B cell (primary cell): ENCODE data around the gene HIPK1. TPM values are rescaled to one million over a fixed set of nuclear protein-coding genes. Genes with fewer than 3 reads are reported as not detected.

Experiments used
- ATAC-seq: fragments of 200-7000 bp; cut with Tn5 transposase; one replicate; pipeline ENCODE4 v1.10.0; 2021; ENCODE audit warnings: low read depth, mild to moderate bottlenecking, moderate number of reproducible peaks, moderate library complexity
- CTCF ChIA-PET: fragments of 350-600 bp; sonication (Branson Sonifier 250); formaldehyde crosslinking; loops from one replicate; lab custom pipeline; 2021; ENCODE audit warnings: antibody characterized with exemption, inconsistent platforms; lab: Charles Lee
- POLR2A ChIA-PET: fragments of 350-600 bp; sonication (Branson Sonifier 250); formaldehyde crosslinking; loops from one replicate; lab custom pipeline; 2021; ENCODE audit warnings: antibody characterized with exemption; lab: Charles Lee
- DNase-seq: peaks from one replicate; pipeline ENCODE4 v3.0.0; 2013
- H2AFZ ChIP-seq: 2 replicates; pipeline ENCODE4 v1.6.1; 2012; ENCODE audit warnings: mild to moderate bottlenecking, low read depth, low read length; ENCODE audit not compliant: insufficient read depth, poor library complexity, severe bottlenecking
- H3K27ac ChIP-seq, 2 donors: 1 replicate in 1 of 2; 2 replicates in 1 of 2; pipeline ENCODE4 v1.5.1; 2012 to 2013; ENCODE audit warnings: low read length in 2 of 2, mild to moderate bottlenecking in 2 of 2, moderate library complexity in 1 of 2
- H3K27me3 ChIP-seq, 4 experiments: fragments of 200-600 bp in 1 of 4; sonication (generic) in 1 of 4; replicated peaks in 1 of 4; 1 replicate in 2 of 4; 2 replicates in 2 of 4; pipeline versions ENCODE4 v1.6.1 to v1.7.0; 2013 to 2016; ENCODE audit warnings: low read length in 3 of 4, mild to moderate bottlenecking in 2 of 4, mixed read lengths in 1 of 4, moderate library complexity in 1 of 4; ENCODE audit not compliant: insufficient read depth in 4 of 4, control insufficient read depth in 3 of 4; ENCODE audit errors: control extremely low read depth in 1 of 4
- H3K36me3 ChIP-seq, 2 experiments: replicated peaks in 1 of 2; 1 replicate in 1 of 2; 2 replicates in 1 of 2; pipeline versions ENCODE4 v1.6.1 to v1.7.1; 2013; ENCODE audit warnings: low read length in 1 of 2; ENCODE audit not compliant: insufficient read depth in 2 of 2, control insufficient read depth in 1 of 2; ENCODE audit errors: control extremely low read depth in 1 of 2, extremely low read depth in 1 of 2
- H3K4me1 ChIP-seq, 2 donors: fragments of 200-600 bp in 1 of 2; sonication (generic) in 1 of 2; 1 replicate in 1 of 2; 2 replicates in 1 of 2; pipeline versions ENCODE4 v1.5.1 to v1.6.1; 2013 to 2017; ENCODE audit warnings: low read length in 2 of 2; ENCODE audit not compliant: control insufficient read depth in 2 of 2, insufficient read depth in 2 of 2
- H3K4me2 ChIP-seq: replicated peaks from 2 replicates; pipeline ENCODE3; 2012; ENCODE audit warnings: mild to moderate bottlenecking, low read depth, low read length; ENCODE audit not compliant: poor library complexity, severe bottlenecking
- H3K4me3 ChIP-seq, 5 experiments: fragments of 200-600 bp in 1 of 5; sonication (generic) in 1 of 5; 1 replicate in 3 of 5; 2 replicates in 2 of 5; pipeline versions ENCODE4 v1.5.1 to v1.7.0; 2011 to 2016; ENCODE audit warnings: low read length in 4 of 5, mild to moderate bottlenecking in 4 of 5, low read depth in 2 of 5, control low read depth in 1 of 5, moderate library complexity in 1 of 5; ENCODE audit not compliant: insufficient read depth in 1 of 5; ENCODE audit errors: control extremely low read depth in 1 of 5, extremely low read depth in 1 of 5
- H3K79me2 ChIP-seq: fragments of 200-600 bp; sonication (generic); one replicate; pipeline ENCODE4 v1.6.0; 2016; ENCODE audit warnings: low read length; ENCODE audit not compliant: control insufficient read depth, insufficient read depth
- H3K9ac ChIP-seq: fragments of 200-600 bp; sonication (generic); 2 replicates; pipeline ENCODE4 v1.6.1; 2017; ENCODE audit warnings: mild to moderate bottlenecking, low read length, moderate library complexity
- H3K9me3 ChIP-seq, 3 donors: one replicate each; pipeline versions ENCODE4 v1.6.1 to v1.7.1; 2013; ENCODE audit warnings: low read length in 2 of 3; ENCODE audit not compliant: control insufficient read depth in 2 of 3, insufficient read depth in 1 of 3; ENCODE audit errors: control extremely low read depth in 1 of 3
- H4K20me1 ChIP-seq: 2 replicates; pipeline ENCODE4 v1.6.0; 2012; ENCODE audit warnings: mild to moderate bottlenecking, low read length; ENCODE audit not compliant: insufficient read depth, control insufficient read depth, poor library complexity, severe bottlenecking
- H3K27ac Mint-ChIP-seq: one replicate; pipeline ENCODE4 v1.8.0; 2021; ENCODE audit warnings: mixed read lengths
- H3K27me3 Mint-ChIP-seq: one replicate; pipeline ENCODE4 v1.8.0; 2021; ENCODE audit warnings: mixed read lengths
- H3K4me1 Mint-ChIP-seq: one replicate; pipeline ENCODE4 v1.8.0; 2021; ENCODE audit warnings: mixed read lengths
- H3K4me3 Mint-ChIP-seq: one replicate; pipeline ENCODE4 v1.8.0; 2021; ENCODE audit warnings: mixed read lengths
- H3K9me3 Mint-ChIP-seq: one replicate; pipeline ENCODE4 v1.8.0; 2022; ENCODE audit warnings: mixed read lengths; ENCODE audit not compliant: insufficient read depth
- EZH2 ChIP-seq: IDR thresholded peaks from 2 replicates; pipeline ENCODE4 v1.6.1; 2012; ENCODE audit warnings: borderline replicate concordance, low read depth, mild to moderate bottlenecking, moderate library complexity, low read length; ENCODE audit not compliant: insufficient read depth, poor library complexity, severe bottlenecking
- WGBS: methylation state at CpG from one replicate; pipeline ENCODE4 v1.1.5; 2013; ENCODE audit warnings: missing lambda C conversion rate; ENCODE audit not compliant: insufficient coverage; 5-methylcytosine and 5-hydroxymethylcytosine counted together
- intact Hi-C: fragments of 100-400 bp; cut with micrococcal nuclease; formaldehyde crosslinking; loops from one replicate; pipeline ENCODE4 v1.10.0; 2022
- polyA plus RNA-seq: library from polyadenylated mRNA; depleted of rRNA; stranded (reverse); fragments of >200 nt; gene quantifications from 2 replicates; pipeline ENCODE4 v1.2.3, GENCODE V29; 2012
- total RNA-seq, 2 donors: library from RNA; stranded (reverse); fragments of 120-200 nt in 1 of 2; gene quantifications; 1 replicate in 1 of 2; 2 replicates in 1 of 2; pipeline versions ENCODE4 v1.2.3 to v1.2.4, GENCODE V29; 2013 to 2022
- TF ChIP-seq, protein P1 (sequence below): fragments of 200-600 bp; IDR thresholded peaks from one replicate; pipeline ENCODE4 v1.8.0; 2022; ENCODE audit warnings: antibody characterized with exemption, mild to moderate bottlenecking

The HIPK1 gene
- total and polyA plus RNA-seq, 2 donors (not counting 1 experiment from before 2014, with no cell fraction given): 13.6 to 48.0 TPM

DNA sequence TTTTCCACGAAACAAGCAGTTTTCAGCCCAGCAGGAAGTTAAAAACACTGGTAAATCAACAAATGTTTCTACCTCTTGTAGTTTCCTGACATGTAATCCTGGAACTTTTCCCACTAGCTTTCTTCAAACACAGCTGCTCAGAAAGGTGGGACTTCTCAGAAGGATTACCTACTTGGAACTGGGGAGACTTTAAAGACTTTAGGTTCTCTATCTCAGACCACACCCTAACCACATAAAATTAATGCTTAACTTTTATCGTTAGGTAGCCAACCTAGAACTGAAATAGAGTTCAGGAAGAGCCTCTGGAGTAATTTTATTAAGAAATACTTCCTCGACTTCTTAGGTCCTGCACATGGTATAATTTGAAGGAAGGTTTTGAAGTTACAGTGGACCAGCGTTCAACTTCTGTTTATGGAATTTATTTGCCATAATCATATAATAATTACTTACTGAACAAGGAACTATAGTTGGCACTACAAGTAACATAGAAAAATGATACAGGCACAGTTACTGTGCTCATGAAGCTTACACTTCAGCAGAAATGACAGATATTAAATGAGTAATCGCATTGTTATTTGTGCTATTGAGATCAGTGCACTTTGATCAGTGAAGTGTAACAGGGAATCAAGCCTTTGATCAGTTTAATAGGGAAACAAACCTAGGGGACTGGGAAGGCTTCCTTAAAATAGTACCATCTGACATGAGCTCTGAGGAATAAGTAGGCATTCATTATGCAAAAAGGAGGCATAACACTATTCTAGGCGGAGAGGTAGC, 41.5 kb upstream of the HIPK1 start, which contains the start of gene BCL2L15:
Gene BCL2L15, minus strand, starts transcription at position 180 of the 774 bp plus-strand sequence. CDS start 206 bp downstream, outside the sequence.
- Histone ChIP-seq H3K79me2 (no peaks in the 10 kb centered on the region), H3K4me3 (no peak within 1 kb of the TSS), H3K9me3 (no peaks in the 10 kb centered on the region), H4K20me1 (no peaks in the 10 kb centered on the region), H3K4me2 (no peak within 1 kb of the TSS), H3K27ac (no peak within 1 kb of the TSS), H3K36me3 (no peaks in the 10 kb centered on the region), H2AFZ (no peak within 1 kb of the TSS), H3K27me3 (no peaks in the 10 kb centered on the region), H3K9ac (no peak within 1 kb of the TSS), H3K4me1 (peaks cover 0 to 3% of the 10 kb centered on the region in 2 donors)
- ChIA-PET CTCF (interaction anchor here (2.0 kb wide), 1 partner anchor 12 kb away, joined by 5 read pairs; no protein-coding TSS in a partner anchor), POLR2A (no interaction called here)
- ATAC-seq: no peak
- WGBS: 60% methylated on average over 1 of the region's 6 CpGs
- TF ChIP-seq EZH2: no peak
- TF ChIP-seq, protein P1, sequence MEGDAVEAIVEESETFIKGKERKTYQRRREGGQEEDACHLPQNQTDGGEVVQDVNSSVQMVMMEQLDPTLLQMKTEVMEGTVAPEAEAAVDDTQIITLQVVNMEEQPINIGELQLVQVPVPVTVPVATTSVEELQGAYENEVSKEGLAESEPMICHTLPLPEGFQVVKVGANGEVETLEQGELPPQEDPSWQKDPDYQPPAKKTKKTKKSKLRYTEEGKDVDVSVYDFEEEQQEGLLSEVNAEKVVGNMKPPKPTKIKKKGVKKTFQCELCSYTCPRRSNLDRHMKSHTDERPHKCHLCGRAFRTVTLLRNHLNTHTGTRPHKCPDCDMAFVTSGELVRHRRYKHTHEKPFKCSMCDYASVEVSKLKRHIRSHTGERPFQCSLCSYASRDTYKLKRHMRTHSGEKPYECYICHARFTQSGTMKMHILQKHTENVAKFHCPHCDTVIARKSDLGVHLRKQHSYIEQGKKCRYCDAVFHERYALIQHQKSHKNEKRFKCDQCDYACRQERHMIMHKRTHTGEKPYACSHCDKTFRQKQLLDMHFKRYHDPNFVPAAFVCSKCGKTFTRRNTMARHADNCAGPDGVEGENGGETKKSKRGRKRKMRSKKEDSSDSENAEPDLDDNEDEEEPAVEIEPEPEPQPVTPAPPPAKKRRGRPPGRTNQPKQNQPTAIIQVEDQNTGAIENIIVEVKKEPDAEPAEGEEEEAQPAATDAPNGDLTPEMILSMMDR: no peak
- no peaks in the 10 kb centered on the region for H3K9me3 Mint-ChIP-seq
- no peaks in the 10 kb centered on the region for H3K27me3 Mint-ChIP-seq
- H3K4me3 Mint-ChIP-seq: no peak within 1 kb of the TSS
- peaks cover 4% of the 10 kb centered on the region for H3K4me1 Mint-ChIP-seq
- no peak within 1 kb of the TSS for H3K27ac Mint-ChIP-seq
- intact Hi-C loops: no loop called here
- DNase-seq: no peak

DNA sequence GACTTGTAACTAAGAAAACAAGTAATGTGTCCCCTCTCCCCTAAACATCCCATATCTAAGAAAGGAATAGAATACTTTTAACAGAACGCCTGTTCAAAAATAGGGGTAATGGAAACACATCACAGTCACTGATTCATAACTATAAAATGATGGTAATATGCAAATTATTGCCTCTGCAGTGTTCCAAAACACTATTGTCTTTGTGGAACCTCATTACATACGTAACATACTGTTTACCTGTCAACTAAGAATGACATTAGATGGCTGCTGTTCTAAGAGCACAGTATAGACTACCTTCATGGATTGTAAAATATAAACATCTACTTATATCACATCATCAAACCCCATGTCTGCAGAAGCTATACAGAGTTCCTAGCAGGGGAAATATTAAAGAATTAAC, 38.3 kb upstream of the HIPK1 start:
- H3K9me3 Mint-ChIP-seq: no peaks in the 10 kb centered on the region

More for the DNA sequence above, 38.3 kb upstream of the HIPK1 start:
- DNase-seq (no peak), ATAC-seq (no peak)
- ChIA-PET POLR2A (interaction anchor here (0.7 kb wide), 1 partner anchor 15 kb away, joined by 8 read pairs; no protein-coding TSS in a partner anchor), CTCF (interaction anchor here (0.7 to 1.8 kb wide), 2 partner anchors 10 to 32 kb away, joined by 3 to 4 read pairs; no protein-coding TSS in a partner anchor)
- H2AFZ ChIP-seq: no peak overlapping the region
- H3K36me3 ChIP-seq: peaks cover 0 to 13% of the 10 kb centered on the region in 2 experiments
- H3K79me2 ChIP-seq: no peaks in the 10 kb centered on the region
- H3K4me1 ChIP-seq: no peaks in the 10 kb centered on the region
- WGBS: no CpG with 5 or more reads among the region's 2 CpGs
- TF ChIP-seq EZH2: no peak
- H3K4me3 ChIP-seq: no peak overlapping the region
- Mint-ChIP-seq H3K27ac (no peak overlapping the region), H3K4me1 (no peaks in the 10 kb centered on the region), H3K27me3 (no peaks in the 10 kb centered on the region), H3K4me3 (no peak overlapping the region)
- no peak overlapping the region for H3K4me2 ChIP-seq
- intact Hi-C loops: no loop called here
- no peaks in the 10 kb centered on the region for H3K9me3 ChIP-seq
- no peaks in the 10 kb centered on the region for H3K27me3 ChIP-seq
- H4K20me1 ChIP-seq: no peaks in the 10 kb centered on the region
- no peak overlapping the region for H3K27ac ChIP-seq
- H3K9ac ChIP-seq: no peak overlapping the region
